ENCODE data around the gene GNG14. TPM values are rescaled to one million over a fixed set of nuclear protein-coding genes. Genes with fewer than 3 reads are reported as not detected.
A peak's percentile ranks its signal among the peaks of the same experiment; 100 is the strongest.

The GNG14 gene
- total and polyA plus RNA-seq, 2 of the 4 experiments (the other 2 are of a cell fraction) = not detected

DNA sequence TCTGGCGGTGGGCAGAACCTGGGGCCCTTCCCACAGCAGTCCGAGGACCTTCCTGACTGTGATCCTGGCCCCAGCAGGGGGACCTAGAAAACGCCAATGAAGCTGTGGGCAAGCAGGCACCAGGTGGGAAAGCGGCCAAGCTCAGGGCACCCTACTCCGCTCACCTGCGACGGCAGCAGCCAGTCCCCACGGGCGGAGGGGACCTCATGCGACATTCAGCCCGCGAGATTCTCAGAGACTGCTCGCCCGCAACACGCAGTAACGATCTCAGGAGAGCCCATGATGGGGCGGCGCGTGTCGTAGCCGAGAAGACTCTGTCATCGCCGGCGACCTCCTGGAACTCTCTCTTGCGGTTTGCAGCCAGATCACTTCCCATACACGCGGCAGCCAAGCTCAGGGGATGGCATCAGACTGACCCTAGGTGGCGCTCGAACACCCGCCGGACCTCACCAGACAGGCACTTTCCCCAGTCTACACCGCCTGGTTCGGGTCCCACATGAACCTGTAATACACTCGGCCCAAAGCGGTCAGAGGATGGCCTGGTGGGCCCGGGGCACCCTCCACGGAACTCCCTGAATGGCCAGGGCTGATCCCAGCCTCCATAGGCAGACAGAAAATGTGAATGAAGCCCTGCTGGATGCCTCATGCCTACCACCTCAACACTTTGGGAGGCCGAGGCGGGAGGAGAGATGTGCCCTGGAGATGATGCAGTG is 47.7 kb upstream of the GNG14 start:
- Histone ChIP-seq H4K20me1 (ENCODE audit: insufficient read depth, low read length) (no peaks in the 10 kb centered on the region), H3K4me3 (ENCODE audit: insufficient read depth, low read depth, low read length) (no peak overlapping the region; the same call in 1 of the 2 replicates), H3K18ac (ENCODE audit: low read depth, low read length) (no peak overlapping the region), H3K27me3 (ENCODE audit: control insufficient read depth, insufficient read depth, low read length) (no peaks in the 10 kb centered on the region), H3K79me1 (ENCODE audit: low read depth in 1 of 2, low read length in 2 of 2) (no peaks in the 10 kb centered on the region), H2BK120ac (ENCODE audit: low read depth, low read length) (no peak overlapping the region), H3K9ac (ENCODE audit: low read depth, low read length) (no peak overlapping the region), H3K4me2 (ENCODE audit: low read depth, low read length) (peak overlapping the region; percentile 64), H3K9me3 (ENCODE audit: control insufficient read depth, insufficient read depth, low read length) (no peaks in the 10 kb centered on the region), H3K56ac (ENCODE audit: extremely low read depth, insufficient read depth, low read length) (no peak overlapping the region), H2AK5ac (ENCODE audit: low read depth, low read length) (no peak overlapping the region), H2BK20ac (ENCODE audit: low read depth, low read length) (no peak overlapping the region), H2BK5ac (ENCODE audit: low read depth, low read length, poor library complexity, severe bottlenecking) (no peak overlapping the region), H4K5ac (ENCODE audit: low read depth, low read length) (0 out of 2 replicates have a peak overlapping the region, but pooled peaks have one; percentile 43), H3K36me3 (ENCODE audit: control insufficient read depth, insufficient read depth, low read length) (no peaks in the 10 kb centered on the region), H3K9me1 (ENCODE audit: insufficient read depth, low read length) (no peaks in the 10 kb centered on the region), H3K14ac (replicated peaks; ENCODE audit: low read depth, low read length) (no peak overlapping the region), H4K8ac (ENCODE audit: low read depth in 2 of 2, low read length in 2 of 2) (peak overlapping the region in 1 of 2 experiments; percentile 67; a peak in 2 of 4 replicates), H2BK15ac (ENCODE audit: low read depth, low read length) (no peak overlapping the region), H3K27ac (ENCODE audit: insufficient read depth, low read length) (no peak overlapping the region), H2AFZ (replicated peaks; ENCODE audit: low read length, poor library complexity) (peak overlapping the region; percentile 92), H3K4me1 (ENCODE audit: control insufficient read depth, insufficient read depth, low read length) (peaks cover 3% of the 10 kb centered on the region), H2AK9ac (replicated peaks; ENCODE audit: low read depth, low read length, poor library complexity) (peak overlapping the region; percentile 17), H3K23ac (ENCODE audit: low read depth, low read length) (no peak overlapping the region), H3K4ac (ENCODE audit: low read depth, low read length) (no peak overlapping the region), H4K91ac (ENCODE audit: insufficient read depth, low read depth, low read length) (no peak overlapping the region; the same call in 1 of the 2 replicates)
- intact Hi-C loops (cut with micrococcal nuclease) (no loop called here), in situ Hi-C loops (cut with MboI; ENCODE audit: low sequenced_read_pairs) (no loop called here), dilution Hi-C loops (cut with HindIII; ENCODE audit: low sequenced_read_pairs, unreplicated experiment) (no loop called here)
- no TSS peak for BruUV-seq (replicated peaks)
- ATAC-seq (ENCODE audit: low read depth) = peak; percentile 98
- ChIA-PET CTCF (interaction anchor here (0.6 to 1.0 kb wide), 2 partner anchors 9 to 94 kb away, joined by 3 read pairs; no protein-coding TSS in a partner anchor), POLR2A (ENCODE audit: unreplicated experiment) (no interaction called here)
- WGBS, 2 experiments (ENCODE audit: extremely low coverage in 2 of 2, insufficient read length in 1 of 2) = 17% methylated on average over 27 of the region's 39 CpGs; no CpG with 5 or more reads in 1 of the 2 experiments
- DNase-seq = peak; percentile 77
- TF ChIP-seq RCOR1 (IDR thresholded peaks at IDR 0.05; ENCODE audit: insufficient replicate concordance, low read length) = no peak
- TF ChIP-seq RAD21 (IDR thresholded peaks at IDR 0.05; ENCODE audit: low read length) = peak; percentile 48
- no peak for TF ChIP-seq RFX5 (IDR thresholded peaks at IDR 0.05; ENCODE audit: low read depth, low read length)
- no peak for TF ChIP-seq MAFK (IDR thresholded peaks at IDR 0.05; ENCODE audit: low read depth, low read length)
- 0 out of 2 replicates have a peak, but pooled peaks have one; percentile 12 for TF ChIP-seq BHLHE40 (IDR thresholded peaks at IDR 0.05; ENCODE audit: low read depth, low read length)
- TF ChIP-seq MXI1 (IDR thresholded peaks at IDR 0.05; ENCODE audit: borderline replicate concordance, low read depth, low read length) = peak; percentile 37; the same call in 1 of the 2 replicates
- TF ChIP-seq, protein P1, sequence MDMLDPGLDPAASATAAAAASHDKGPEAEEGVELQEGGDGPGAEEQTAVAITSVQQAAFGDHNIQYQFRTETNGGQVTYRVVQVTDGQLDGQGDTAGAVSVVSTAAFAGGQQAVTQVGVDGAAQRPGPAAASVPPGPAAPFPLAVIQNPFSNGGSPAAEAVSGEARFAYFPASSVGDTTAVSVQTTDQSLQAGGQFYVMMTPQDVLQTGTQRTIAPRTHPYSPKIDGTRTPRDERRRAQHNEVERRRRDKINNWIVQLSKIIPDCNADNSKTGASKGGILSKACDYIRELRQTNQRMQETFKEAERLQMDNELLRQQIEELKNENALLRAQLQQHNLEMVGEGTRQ (IDR thresholded peaks at IDR 0.05; ENCODE audit: low read depth, low read length) = 0 out of 2 replicates have a peak, but pooled peaks have one; percentile 15
- TF ChIP-seq NFE2L2 (IDR thresholded peaks at IDR 0.05; ENCODE audit: low read depth, low read length) = no peak
- TF ChIP-seq SMC3 (IDR thresholded peaks at IDR 0.05; ENCODE audit: low read depth, low read length) = peak; percentile 20; the same call in 1 of the 2 replicates
- TF ChIP-seq, protein P2, sequence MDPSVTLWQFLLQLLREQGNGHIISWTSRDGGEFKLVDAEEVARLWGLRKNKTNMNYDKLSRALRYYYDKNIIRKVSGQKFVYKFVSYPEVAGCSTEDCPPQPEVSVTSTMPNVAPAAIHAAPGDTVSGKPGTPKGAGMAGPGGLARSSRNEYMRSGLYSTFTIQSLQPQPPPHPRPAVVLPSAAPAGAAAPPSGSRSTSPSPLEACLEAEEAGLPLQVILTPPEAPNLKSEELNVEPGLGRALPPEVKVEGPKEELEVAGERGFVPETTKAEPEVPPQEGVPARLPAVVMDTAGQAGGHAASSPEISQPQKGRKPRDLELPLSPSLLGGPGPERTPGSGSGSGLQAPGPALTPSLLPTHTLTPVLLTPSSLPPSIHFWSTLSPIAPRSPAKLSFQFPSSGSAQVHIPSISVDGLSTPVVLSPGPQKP (IDR thresholded peaks at IDR 0.05; ENCODE audit: borderline replicate concordance, low read depth, low read length) = no peak
- TF ChIP-seq POLR2A (IDR thresholded peaks at IDR 0.05; ENCODE audit: low read depth, low read length) = no peak
- TF ChIP-seq, protein P3, sequence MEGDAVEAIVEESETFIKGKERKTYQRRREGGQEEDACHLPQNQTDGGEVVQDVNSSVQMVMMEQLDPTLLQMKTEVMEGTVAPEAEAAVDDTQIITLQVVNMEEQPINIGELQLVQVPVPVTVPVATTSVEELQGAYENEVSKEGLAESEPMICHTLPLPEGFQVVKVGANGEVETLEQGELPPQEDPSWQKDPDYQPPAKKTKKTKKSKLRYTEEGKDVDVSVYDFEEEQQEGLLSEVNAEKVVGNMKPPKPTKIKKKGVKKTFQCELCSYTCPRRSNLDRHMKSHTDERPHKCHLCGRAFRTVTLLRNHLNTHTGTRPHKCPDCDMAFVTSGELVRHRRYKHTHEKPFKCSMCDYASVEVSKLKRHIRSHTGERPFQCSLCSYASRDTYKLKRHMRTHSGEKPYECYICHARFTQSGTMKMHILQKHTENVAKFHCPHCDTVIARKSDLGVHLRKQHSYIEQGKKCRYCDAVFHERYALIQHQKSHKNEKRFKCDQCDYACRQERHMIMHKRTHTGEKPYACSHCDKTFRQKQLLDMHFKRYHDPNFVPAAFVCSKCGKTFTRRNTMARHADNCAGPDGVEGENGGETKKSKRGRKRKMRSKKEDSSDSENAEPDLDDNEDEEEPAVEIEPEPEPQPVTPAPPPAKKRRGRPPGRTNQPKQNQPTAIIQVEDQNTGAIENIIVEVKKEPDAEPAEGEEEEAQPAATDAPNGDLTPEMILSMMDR (conservative IDR thresholded peaks at IDR 0.05; ENCODE audit: low read depth, low read length) = peak; percentile 74

All from IMR-90 (cell line).